ENCODE results near the gene SLC66A2. TPM values are rescaled to one million over a fixed set of nuclear protein-coding genes. Genes with fewer than 3 reads are reported as not detected.

The SLC66A2 gene
- total and polyA plus RNA-seq, 10 donors, result 28.7 to 61.9 (median 50.0) TPM

DNA sequence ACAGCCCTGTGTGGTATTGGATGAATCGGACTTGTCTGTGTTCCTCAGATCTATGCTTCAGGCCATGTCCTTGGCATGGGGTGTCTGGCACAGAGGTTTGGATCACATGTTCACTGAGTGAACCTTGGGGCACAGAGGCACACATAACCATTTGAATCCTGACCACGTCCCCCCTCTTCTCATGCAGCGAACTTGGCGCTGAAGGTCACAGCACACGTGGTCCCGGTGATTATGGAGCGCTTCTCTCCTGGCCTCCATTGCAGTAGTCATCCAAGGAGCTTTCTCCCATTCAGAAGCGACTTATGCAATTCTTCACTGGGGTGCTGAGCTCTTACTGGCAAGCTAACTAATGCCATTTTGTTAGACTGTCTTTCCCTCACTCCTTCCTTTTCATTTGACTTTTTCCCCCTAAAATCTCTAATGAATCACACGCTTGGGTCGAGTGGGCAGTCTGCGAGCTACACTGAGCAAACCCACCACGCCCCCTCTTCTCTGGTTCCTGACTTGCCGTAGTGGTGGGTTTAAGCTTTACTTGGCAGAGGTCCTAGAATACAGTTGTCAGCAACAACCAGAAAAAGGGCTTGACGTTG, 94.3 kb downstream of the SLC66A2 start:
- Histone ChIP-seq H3K36me3 (no peaks in the 10 kb centered on the region), H3K27me3 (replicated peaks in 1 of 7) (peaks cover 0 to 22% (median 0%) of the 10 kb centered on the region in 7 donors), H3K9me3 (peaks cover 0 to 21% (median 13%) of the 10 kb centered on the region in 8 donors), H3K4me3 (no peak overlapping the region), H3K27ac (no peak overlapping the region), H3K4me1 (peaks cover 0 to 23% (median 13%) of the 10 kb centered on the region in 6 donors)
- WGBS, 5 donors, result 53 to 69% (median 65%) methylated on average over 14 of the region's 14 CpGs
- no peak for DNase-seq
- TF ChIP-seq POLR2A (IDR thresholded peaks at IDR 0.05), result no peak
- no peak for TF ChIP-seq POLR2AphosphoS5 (IDR thresholded peaks at IDR 0.05)
- no peak for TF ChIP-seq CTCF (IDR thresholded peaks at IDR 0.05 in 8 of 11, conservative IDR thresholded peaks at IDR 0.05 in 3 of 11)
- intact Hi-C loops (cut with DNase I; ENCODE audit: low total_unique reads), result no loop called here

DNA sequence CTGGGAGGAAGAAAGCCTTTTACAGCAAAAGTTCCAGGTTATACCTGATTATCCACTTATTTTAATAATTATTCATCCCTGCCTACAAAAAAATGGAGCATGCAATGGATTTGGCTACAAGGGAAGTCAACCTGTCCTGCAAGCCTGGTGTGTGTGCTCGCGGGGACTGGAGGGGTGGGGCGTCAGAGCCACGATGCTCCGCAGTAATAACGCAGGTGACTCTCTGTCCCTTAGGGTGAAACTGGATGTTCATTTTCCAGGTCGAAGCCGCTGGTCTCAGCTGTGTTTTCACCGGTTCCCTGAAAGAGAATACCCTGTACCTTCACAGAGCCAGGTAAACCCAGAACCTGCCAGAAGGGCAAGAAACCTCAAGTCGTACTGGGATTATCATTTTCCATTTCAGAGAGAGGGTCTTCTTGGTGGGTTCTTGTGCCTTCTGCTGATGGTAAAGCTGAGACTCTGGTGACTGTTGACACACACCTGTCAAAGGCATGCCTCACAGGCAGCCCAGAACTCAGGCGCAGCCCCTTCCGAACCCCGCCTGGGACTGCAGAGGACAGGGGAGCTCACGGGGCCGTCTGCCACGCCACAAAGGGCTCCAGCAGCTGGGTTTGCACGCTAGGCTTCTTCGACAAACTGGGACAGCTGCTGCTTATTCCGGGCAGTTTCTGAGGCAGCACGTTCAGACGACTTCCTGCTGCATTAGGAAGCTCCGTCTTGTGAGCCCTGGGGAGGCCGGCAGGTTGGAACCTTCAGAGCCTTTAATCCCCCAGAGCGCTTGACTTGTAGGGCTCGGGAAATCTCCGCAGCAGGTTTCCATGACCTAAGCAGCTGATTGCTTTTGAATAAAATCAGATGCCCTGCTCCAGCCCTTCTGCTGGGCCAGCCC, 95.1 kb downstream of the SLC66A2 start:
- WGBS, 5 donors, result 38 to 77% (median 44%) methylated on average over 11 to 26 of the region's 26 CpGs
- Histone ChIP-seq H3K27ac (no peak overlapping the region), H3K4me1 (peaks cover 0 to 23% (median 13%) of the 10 kb centered on the region in 6 donors), H3K9me3 (peaks cover 0 to 13% (median 6%) of the 10 kb centered on the region in 8 donors), H3K4me3 (peak overlapping the region in 1 of 8 donors; percentile 37), H3K27me3 (replicated peaks in 1 of 7) (peaks cover 0 to 22% (median 0%) of the 10 kb centered on the region in 7 donors), H3K36me3 (no peaks in the 10 kb centered on the region)
- intact Hi-C loops (cut with DNase I; ENCODE audit: low total_unique reads), result no loop called here
- peak; percentile 75 for DNase-seq
- no peak for TF ChIP-seq CTCF (IDR thresholded peaks at IDR 0.05 in 8 of 11, conservative IDR thresholded peaks at IDR 0.05 in 3 of 11)
- no peak for TF ChIP-seq POLR2AphosphoS5 (IDR thresholded peaks at IDR 0.05)
- TF ChIP-seq POLR2A (IDR thresholded peaks at IDR 0.05), result no peak

DNA sequence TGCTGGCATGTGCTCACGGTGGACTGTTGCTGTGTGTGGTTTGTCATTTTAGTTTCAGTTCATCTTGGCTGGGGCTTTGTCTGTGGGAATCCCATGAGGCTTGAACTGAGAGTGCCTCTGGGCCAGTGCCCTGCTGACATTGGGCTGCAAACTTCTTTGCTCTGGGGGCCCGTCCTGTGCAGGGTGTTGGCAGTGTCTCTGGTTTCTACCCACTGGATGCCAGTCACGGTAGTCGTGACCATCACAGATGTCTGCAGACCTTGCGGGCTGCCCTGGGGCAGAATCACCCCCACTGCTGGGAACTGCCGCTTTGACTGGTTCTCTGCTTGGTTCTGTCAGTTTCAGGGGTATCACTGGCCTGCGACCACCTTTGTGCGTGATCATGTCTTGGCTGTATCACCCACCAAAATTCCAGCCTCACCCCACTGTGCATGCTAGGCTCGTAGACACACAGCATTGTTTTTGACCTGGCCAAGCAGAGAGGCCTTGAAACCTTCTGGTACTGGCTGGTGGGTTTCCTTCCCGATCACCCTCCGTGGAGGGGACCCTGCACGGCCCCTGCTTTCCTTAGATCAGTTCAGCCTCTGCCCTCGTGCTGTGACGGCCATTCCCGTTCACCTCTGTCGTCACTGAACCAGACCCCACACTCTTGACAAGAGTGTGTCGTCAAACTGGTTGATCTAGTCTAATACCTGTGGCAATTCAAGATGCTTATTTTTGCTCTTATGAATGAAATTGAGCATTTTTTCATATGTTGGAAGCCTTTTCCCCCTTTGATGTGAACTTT, 96.1 kb downstream of the SLC66A2 start:
- Histone ChIP-seq H3K4me3 (no peak overlapping the region), H3K27ac (no peak overlapping the region), H3K4me1 (peaks cover 0 to 23% (median 13%) of the 10 kb centered on the region in 6 donors), H3K9me3 (peaks cover 0 to 6% (median 0%) of the 10 kb centered on the region in 8 donors), H3K27me3 (replicated peaks in 1 of 7) (peaks cover 0 to 22% (median 0%) of the 10 kb centered on the region in 7 donors), H3K36me3 (no peaks in the 10 kb centered on the region)
- intact Hi-C loops (cut with DNase I; ENCODE audit: low total_unique reads), result no loop called here
- no peak for TF ChIP-seq CTCF (IDR thresholded peaks at IDR 0.05 in 8 of 11, conservative IDR thresholded peaks at IDR 0.05 in 3 of 11)
- no peak for TF ChIP-seq POLR2A (IDR thresholded peaks at IDR 0.05)
- TF ChIP-seq POLR2AphosphoS5 (IDR thresholded peaks at IDR 0.05), result no peak
- 67 to 75% (median 70%) methylated on average over 17 of the region's 17 CpGs for WGBS, 5 donors
- peak; percentile 75 for DNase-seq
